GM19468 (cell line): ENCODE results near the gene ATP6AP1.
"Not testable (repeated sequence)": the region's sequence is repeated elsewhere in the genome, so short reads cannot be mapped to it uniquely, and the experiment has no call there.

Experiments used
- ATAC-seq: cut with Tn5 transposase; IDR thresholded peaks from one replicate; pipeline ENCODE4 v1.9.1; 2021; ENCODE audit warnings: mild to moderate bottlenecking, moderate library complexity, moderate number of reproducible peaks; ENCODE audit not compliant: unreplicated experiment; ENCODE audit errors: extremely low read depth

Gene ATP6AP1

DNA sequence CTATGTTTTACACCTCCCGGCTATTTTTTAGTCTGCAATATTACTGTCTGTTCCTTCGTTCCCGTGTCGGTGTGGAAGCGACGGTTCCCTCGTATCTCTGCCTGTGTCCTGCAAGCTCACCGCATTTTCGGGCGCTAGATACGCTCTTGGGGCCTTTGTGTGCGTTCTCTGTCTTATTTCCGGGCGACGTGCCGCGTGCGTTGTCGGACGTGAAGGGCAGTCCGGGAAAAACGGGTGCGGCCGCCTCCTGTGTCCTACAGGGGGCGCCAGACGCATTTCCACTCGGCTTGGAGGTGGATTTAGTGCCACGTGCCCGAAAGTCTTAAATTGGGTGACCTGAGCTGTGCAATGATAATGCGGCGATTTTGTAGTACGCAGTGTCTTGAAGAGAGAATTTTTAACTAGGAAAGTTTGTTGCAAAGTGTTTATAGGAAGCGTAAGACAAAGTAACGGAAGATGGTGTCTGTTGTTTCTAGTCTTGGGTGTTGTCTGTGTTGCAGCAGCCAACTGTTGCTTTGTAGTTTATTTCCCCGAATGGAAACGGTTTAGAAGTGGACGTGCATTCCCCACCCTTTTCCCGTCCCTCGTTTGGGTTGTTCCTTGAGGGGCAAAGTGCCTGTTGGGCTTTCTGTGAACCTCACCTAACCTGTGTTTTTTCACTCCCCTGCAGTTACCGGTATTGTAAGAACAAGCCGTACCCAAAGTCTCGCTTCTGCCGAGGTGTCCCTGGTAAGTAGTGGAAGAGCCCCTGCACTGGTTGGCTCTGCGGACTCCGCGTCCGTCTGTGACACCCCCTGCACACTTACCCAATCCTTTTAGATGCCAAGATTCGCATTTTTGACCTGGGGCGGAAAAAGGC is 29.6 kb upstream of the ATP6AP1 start:
- no peak for ATAC-seq

DNA sequence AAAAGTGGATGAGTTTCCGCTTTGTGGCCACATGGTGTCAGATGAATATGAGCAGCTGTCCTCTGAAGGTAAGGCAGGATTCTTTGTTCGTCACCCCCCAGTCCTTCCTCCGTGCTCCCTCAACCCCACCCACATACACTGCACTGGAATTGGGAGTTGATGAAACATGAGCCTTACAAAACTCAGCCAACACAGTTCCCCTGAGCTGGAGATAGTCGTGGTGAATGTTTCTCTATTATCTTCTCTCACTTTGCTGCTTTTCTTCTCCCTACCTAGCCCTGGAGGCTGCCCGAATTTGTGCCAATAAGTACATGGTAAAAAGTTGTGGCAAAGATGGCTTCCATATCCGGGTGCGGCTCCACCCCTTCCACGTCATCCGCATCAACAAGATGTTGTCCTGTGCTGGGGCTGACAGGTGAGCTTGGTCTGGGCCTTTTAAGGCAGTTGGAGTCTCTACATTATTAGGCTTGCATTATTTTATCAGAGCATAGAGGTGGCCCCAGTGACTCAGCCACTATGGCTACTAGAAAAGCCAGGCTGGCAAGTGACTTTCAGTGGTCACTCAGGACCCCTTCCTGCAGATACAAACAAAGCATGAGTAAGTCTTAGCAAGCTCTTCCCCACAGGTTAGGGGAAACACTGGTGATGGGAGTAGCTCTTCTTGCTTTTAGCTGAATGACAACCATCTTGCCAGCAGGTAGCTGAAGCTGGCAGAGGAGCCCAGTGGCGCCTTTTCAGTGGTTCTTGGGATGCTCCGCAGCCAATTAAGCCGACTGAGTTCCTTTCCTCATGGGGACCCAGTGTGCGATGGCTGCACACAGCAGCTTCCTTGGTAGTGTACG is 28.7 kb upstream of the ATP6AP1 start:
- no peak for ATAC-seq

DNA sequence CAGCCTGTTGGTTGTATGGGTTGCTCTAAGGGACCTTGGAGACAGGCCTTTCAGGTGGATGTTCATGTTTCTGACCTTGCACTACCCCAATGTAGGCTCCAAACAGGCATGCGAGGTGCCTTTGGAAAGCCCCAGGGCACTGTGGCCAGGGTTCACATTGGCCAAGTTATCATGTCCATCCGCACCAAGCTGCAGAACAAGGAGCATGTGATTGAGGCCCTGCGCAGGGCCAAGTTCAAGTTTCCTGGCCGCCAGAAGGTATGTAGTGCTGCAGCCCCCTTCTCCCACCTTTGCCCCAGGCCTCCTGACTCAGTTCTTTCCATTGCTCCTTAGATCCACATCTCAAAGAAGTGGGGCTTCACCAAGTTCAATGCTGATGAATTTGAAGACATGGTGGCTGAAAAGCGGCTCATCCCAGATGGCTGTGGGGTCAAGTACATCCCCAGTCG is 28.1 kb upstream of the ATP6AP1 start:
- not testable (repeated sequence) for ATAC-seq

DNA sequence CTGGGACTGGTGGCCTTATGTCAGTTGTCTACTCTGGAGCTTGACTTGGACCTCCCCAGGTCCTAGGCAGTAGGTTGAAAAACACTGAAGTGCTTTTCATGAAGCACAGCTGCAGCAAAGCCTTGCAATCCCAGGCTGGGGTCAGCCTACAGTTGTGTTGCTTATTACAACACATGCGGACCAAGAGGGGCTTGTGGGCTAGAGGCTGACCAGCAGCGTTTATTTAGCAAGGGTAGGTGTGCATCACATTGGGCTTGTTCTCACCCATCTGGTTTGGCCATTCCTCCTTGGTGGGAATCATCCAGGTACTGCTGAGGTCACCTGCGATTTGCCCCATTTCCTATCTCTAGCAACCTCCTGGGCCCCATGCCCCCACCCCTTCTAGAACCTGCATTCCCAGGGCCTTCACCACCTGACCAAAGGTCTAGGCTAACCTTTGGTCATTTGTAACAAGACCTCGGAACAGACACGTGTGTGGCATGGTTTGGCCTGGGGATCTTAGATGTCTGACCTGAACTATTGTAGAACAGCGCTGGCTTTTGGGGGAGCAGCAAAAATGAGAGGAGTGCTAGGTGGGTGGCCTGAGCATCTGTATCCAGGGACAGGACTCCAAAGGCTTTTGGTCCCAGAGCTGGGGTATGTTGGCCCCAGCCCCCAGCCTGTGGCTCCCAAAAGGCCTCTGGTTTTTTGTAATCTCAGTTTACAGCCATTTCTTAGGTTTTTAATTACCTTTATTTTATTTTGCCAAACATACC is 27.3 kb upstream of the ATP6AP1 start:
- ATAC-seq = no peak

DNA sequence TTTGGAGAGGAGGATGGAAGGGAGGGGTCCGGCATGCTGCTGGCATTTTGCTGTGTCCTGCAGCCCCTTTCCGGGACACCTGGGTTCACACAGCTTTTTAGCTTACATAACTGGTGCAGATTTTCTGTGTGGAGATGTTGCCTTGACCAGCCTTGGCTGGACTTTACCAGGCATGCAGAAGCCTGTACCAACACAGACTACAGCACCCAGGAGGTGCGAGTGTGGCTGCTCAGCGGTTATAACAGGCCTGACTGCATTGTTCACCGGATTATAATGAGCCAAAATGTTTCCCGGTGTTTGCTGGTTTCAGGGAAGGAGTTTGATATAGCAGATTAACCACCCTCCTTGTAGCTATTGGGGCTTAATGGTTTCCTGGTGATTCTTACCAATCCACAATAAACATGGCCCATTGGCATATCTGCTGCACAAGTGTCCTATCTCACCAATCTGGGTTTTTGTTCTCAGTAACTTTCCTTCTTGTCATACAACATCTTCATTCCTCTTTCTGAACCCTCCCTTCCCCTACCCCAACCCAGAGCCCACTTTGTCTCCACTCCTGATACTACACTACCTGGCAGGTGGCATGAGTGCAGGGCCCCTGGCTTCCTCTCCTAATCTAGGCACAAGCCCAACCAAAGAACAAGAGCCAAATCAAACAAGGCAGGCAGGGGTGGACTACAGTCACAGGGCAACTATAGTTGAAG is 26.4 kb upstream of the ATP6AP1 start:
- ATAC-seq = no peak

DNA sequence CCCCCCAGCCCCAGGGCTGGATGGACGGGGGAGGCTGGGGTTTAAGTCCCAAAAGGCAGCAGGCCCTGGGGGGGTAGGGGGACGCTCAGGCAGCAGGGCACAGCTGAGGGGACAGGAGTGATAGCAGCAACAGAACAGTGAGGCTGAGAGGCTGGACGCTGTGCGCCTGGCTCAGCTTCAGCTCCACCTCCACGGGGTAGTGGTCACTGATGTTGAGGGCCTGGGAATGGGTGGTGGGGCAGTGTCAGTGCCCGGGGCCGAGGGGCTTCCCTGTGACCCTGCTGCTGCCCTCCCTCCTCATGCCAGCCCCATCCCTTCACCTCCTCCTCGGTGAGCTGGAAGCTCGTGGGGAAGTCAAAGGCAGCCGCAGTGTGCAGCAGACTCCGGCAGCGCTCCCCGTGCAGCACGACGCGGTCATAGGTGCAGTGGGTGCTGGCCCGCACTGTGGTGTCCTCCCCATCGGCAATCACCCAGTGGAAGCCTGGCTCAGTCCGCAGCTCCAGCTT is 25.8 kb upstream of the ATP6AP1 start:
- no peak for ATAC-seq

DNA sequence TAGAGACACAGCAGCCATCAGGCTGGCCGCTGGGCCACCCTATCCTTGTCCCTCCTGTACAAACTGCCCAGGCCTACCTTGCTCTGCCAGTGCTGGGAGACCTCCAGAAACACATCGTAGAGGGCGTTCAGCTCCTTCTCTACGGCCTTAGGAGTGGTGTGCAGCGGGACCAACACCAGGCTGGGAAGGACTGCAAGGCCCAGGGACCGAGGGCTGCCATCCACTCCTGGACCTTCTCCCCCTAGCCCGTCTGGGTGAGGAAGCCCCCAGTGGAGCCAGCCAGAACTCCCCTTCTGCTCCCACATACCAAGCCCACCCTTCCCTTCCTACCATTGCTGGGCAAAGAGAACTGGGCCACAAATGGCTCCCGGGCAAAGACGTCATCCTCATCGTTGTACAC is 25.3 kb upstream of the ATP6AP1 start:
- ATAC-seq = no peak

DNA sequence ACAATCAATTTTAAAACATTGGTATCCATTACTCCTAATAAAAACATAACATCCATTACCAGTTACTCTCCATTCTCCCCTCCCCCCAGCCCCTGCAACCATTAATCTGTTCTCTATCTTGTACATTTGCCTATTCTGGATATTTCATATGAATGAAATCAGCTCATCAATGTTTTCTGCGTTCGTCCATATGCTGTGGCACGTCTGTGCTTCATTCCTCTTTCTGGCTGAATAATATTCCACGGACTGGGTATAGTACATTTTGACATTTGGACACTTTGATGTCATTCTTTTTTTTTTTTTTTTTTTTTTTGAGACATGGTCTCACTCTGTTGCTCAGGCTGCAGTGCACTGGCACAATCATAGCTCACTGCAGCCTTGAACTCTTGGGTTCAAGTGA is 24.6 kb upstream of the ATP6AP1 start:
- ATAC-seq = no peak

GRCh38 chrX:154404625-154405192 is 23.8 kb upstream of the ATP6AP1 start:
- no peak for ATAC-seq

- ATAC-seq = no peak
Measured at GRCh38 chrX:154408659-154409221, 19.7 kb upstream of the ATP6AP1 start.

DNA sequence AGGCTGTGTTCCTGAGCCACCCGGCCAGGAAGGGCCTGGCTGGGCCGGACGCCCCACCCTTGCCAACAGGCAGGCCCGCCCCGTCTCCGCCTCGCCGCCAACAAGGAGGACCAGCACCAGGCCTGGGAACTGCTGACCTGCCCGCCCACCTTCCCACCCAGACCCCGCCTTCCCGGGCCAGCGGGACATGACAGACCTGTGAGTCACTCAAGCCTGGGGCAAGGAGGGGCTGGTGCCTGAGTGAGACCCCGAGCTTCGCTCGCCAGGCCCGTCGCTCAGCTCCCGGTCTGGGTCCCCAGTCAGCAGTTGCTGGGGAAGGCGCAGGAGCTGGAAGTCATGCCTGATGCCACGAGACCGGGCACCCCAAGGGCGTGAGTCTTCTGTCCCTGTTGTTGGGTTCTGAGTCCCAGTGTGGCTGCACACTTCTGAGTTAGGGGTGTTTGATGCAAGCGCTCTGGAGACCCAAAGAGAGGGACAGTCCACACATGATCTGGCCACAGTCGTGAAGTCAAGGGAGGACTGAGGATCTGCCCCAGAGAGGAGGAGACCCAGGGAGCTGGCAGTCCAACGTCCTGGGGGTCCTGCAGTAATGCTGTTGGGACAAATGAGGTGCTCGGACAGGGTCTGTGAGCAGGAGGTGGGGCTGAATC is 19.1 kb upstream of the ATP6AP1 start, which contains the start of gene DNASE1L1:
DNASE1L1 (minus strand) TSS at position 33 of the 650 bp plus-strand sequence. CDS start 3,686 bp downstream, outside the sequence.
- ATAC-seq = no peak

GRCh38 chrX:154411981-154412340 is 16.5 kb upstream of the ATP6AP1 start:
- no peak for ATAC-seq

DNA sequence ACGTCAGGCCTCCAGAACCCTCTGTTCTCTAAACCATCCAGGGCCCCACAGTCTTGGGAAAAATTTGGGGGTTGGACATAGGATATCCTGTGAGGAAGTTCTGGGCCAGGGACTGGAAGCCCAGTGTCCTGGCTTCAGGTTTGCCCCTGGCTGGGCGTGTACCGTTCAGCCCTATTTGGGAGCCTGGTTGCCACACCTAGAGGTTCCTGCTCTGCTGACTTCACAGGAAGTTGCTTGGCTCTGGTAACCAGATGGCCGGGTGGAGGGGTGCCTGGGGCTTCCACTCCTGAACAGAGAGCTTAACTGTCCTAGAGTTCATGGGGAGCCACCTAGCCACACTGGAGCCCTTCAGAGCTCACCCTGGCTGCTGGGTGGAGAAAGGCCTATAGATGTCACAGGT is 16.0 kb upstream of the ATP6AP1 start:
- ATAC-seq = no peak

GRCh38 chrX:154413142-154413541 is 15.3 kb upstream of the ATP6AP1 start:
- no peak for ATAC-seq

GRCh38 chrX:154417157-154417556 is 11.3 kb upstream of the ATP6AP1 start:
- no peak for ATAC-seq

DNA sequence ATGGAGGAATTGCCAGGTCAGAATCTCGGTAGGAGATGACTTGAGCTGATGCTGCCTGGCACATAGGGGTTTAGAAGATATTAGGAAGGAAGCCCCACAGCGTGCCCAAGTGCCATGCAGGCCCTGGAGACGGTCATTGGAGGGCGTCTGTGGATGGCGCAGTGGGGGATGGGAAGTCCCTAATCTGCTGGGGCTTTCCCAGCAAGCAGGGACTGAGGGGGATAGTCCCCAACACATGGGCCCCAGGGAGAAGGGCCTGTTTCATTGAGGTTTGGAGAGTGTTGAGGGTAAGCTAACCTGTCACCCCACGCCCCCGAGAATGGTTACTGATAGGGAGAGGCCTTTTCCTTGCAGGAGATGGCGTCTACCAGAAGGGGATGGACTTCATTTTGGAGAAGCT is 9.3 kb upstream of the ATP6AP1 start:
- ATAC-seq = no peak

- ATAC-seq = no peak
Measured at GRCh38 chrX:154419688-154420401, 8.6 kb upstream of the ATP6AP1 start.

DNA sequence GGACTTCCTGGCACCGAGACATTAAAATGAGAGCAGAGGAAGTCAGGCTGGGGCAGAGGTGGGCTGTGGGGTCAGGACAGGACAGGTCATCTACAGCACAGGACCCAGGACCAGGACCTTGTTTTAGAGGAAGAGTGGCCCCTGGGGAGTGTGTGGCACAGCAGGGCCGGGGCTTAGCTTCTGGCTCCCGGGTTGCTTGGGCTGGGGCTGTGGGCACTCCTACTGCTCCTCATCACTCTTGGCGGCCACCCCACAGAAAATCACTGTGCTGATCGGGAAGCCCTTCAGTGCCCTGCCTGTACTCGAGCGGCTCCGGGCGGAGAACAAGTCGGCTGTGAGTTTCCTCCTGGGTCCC is 8.1 kb upstream of the ATP6AP1 start:
- no peak for ATAC-seq
